Heart right ventricle (tissue), 16 donors: ENCODE data around the gene SCAMP1. TPM values are rescaled to one million over a fixed set of nuclear protein-coding genes. Genes with fewer than 3 reads are reported as not detected.

Experiments used
- ATAC-seq, 8 donors: fragments of 200-7000 bp; cut with Tn5 transposase; one replicate each; pipeline ENCODE4 v1.9.1; 2020; ENCODE audit warnings: mild to moderate bottlenecking in 8 of 8, moderate library complexity in 8 of 8, moderate number of reproducible peaks in 1 of 8
- DNase-seq, 2 donors: peaks; one replicate each; pipeline ENCODE4 v3.0.0-alpha.2; 2020
- H3K27ac ChIP-seq, 10 donors: fragments of 200-600 bp; sonication (generic) in 2 of 10; one replicate each; pipeline versions ENCODE4 v1.5.0 to v1.8.0; 2020 to 2022; ENCODE audit warnings: mild to moderate bottlenecking in 3 of 10
- H3K27me3 ChIP-seq, 7 donors: fragments of 200-600 bp; one replicate each; pipeline ENCODE4 v1.8.0; 2021 to 2022; ENCODE audit warnings: mild to moderate bottlenecking in 2 of 7
- H3K36me3 ChIP-seq, 9 donors: fragments of 200-600 bp; sonication (generic) in 1 of 9; one replicate each; pipeline versions ENCODE4 v1.5.0 to v1.8.0; 2020 to 2022; ENCODE audit warnings: mild to moderate bottlenecking in 2 of 9
- H3K4me1 ChIP-seq, 9 donors: fragments of 200-600 bp; sonication (generic) in 1 of 9; one replicate each; pipeline versions ENCODE4 v1.5.0 to v1.8.0; 2020 to 2022; ENCODE audit warnings: mild to moderate bottlenecking in 4 of 9
- H3K4me3 ChIP-seq, 10 donors: fragments of 200-600 bp; sonication (generic) in 2 of 10; one replicate each; pipeline versions ENCODE4 v1.5.0 to v1.8.0; 2020 to 2022; ENCODE audit warnings: mild to moderate bottlenecking in 7 of 10, moderate library complexity in 2 of 10
- H3K9me3 ChIP-seq, 11 donors: fragments of 200-600 bp in 10 of 11; sonication (generic) in 2 of 11; one replicate each; pipeline versions ENCODE4 v1.5.0 to v1.8.0; 2013 to 2022; ENCODE audit warnings: mild to moderate bottlenecking in 2 of 11, control low read depth in 1 of 11, moderate library complexity in 1 of 11
- CTCF ChIP-seq, 9 donors: fragments of 200-600 bp; sonication (generic) in 2 of 9; IDR thresholded peaks; one replicate each; pipeline versions ENCODE4 v1.5.0 to v1.8.0; 2021 to 2022; ENCODE audit warnings: antibody characterized with exemption in 9 of 9, mild to moderate bottlenecking in 5 of 9, moderate library complexity in 1 of 9
- WGBS, 2 donors: extraction: QIAGEN DNeasy Blood & Tissue Kit; methylation state at CpG; one replicate each; pipeline ENCODE4 v1.1.7; 2013; ENCODE audit warnings: inconsistent platforms in 1 of 2; 5-methylcytosine and 5-hydroxymethylcytosine counted together
- intact Hi-C, 10 donors: fragments of 100-400 bp; cut with DNase I; formaldehyde crosslinking; loops; one replicate each; pipeline versions ENCODE4 v1.11.1 to v1.14.2; 2022
- polyA plus RNA-seq, 2 donors: library from polyadenylated mRNA; stranded (reverse); fragments of 200-250 nt; gene quantifications; one replicate each; pipeline ENCODE4 v1.2.3, GENCODE V29; 2013
- total RNA-seq, 10 donors: library from RNA; stranded (reverse); fragmentation: NEBNext Ultra II Directional in 3 of 10; extraction: Animal tissue kit (Norgen Biotek cat#: 25700) in 3 of 10; gene quantifications; one replicate each; pipeline versions ENCODE4 v1.2.1 to v1.2.4, GENCODE V29; 2021 to 2023
- donor health status: Arrhythmogenic right ventricular cardiomyopathy.
- donor health status: ischemic (EF 13 %, LVEDD 7.1; RV severe dilation, severe dysfunction).
- donor health status: healthy with polysubstance abuse.
- donor health status: DM: no; HTN: yes; CAD: no.
- donor health status: DM: no; HTN: no; CAD: no.
- donor health status: ischemic (EF 25% LVEDD 6.9; RV normal size, moderate dysfunction).
- donor health status: ischemic (EF 25% LVEDD 5.7; RV mildly dilated, moderate dysfunction).
- donor health status: healthy.
- donor health status: DM: yes; HTN: yes; CAD: no.
- donor health status: Ischemic cardiomyopathy.
- donor health status: ischemic (EF 35%, LVEDD 5.7; RV mildly dilated, moderate dysfunction).
- donor health status: nonischemic (EF 11% LVEDD 7.7; RV severe dilation, severe dysfunction).
- donor health status: DM: yes; HTN: yes; CAD: no.
- donor health status: PGD.
- donor health status: ischemic (EF 29% LVEDD 5.4; RV normal size, mild dysfunction).
- donor health status: nonischemic (EF 23%, LVEDD 6.1; RV moderate dilation, normal function).

The SCAMP1 gene
- total and polyA plus RNA-seq, 12 donors = 7.9 to 40.4 (median 33.1) TPM

- TF ChIP-seq CTCF (IDR thresholded peaks at IDR 0.05) = no peak
- no peaks in the 10 kb centered on the region for H3K27me3 ChIP-seq
- H3K36me3 ChIP-seq = no peaks in the 10 kb centered on the region
- H3K27ac ChIP-seq = no peak overlapping the region
- intact Hi-C loops = loop anchor here in 2 of 10 donors (5.0 to 10.0 kb wide), 2 partner anchors 72 to 271 kb away; partner anchors contain the start of gene AP3B1 (in 1 of the 2)
- H3K9me3 ChIP-seq = no peaks in the 10 kb centered on the region
- ATAC-seq (no peak), DNase-seq (no peak)
- no peak overlapping the region for H3K4me3 ChIP-seq
- peaks cover 3 to 38% (median 20%) of the 10 kb centered on the region in 9 donors for H3K4me1 ChIP-seq
- 91 to 97% methylated on average over 1 of the region's 1 CpG for WGBS, 2 donors
These were observed 3.6 kb downstream of the SCAMP1 start for GRCh38 chr5:78364005-78364404.

GRCh38 chr5:78367318-78367991, 7.0 kb downstream of the SCAMP1 start:
- 91 to 96% methylated on average over 6 of the region's 6 CpGs for WGBS, 2 donors
- peaks cover 0 to 34% (median 3%) of the 10 kb centered on the region in 9 donors for H3K4me1 ChIP-seq
- H3K27me3 ChIP-seq = no peaks in the 10 kb centered on the region
- intact Hi-C loops = loop anchor here in 1 of 10 donors (10.0 kb wide), 1 partner anchor 267 kb away; no protein-coding TSS in a partner anchor
- no peak overlapping the region for H3K27ac ChIP-seq
- DNase-seq (no peak), ATAC-seq (no peak)
- no peaks in the 10 kb centered on the region for H3K36me3 ChIP-seq
- no peak for TF ChIP-seq CTCF (IDR thresholded peaks at IDR 0.05)
- H3K4me3 ChIP-seq = no peak overlapping the region
- H3K9me3 ChIP-seq = no peaks in the 10 kb centered on the region

- intact Hi-C loops = loop anchor here in 1 of 10 donors (10.0 kb wide), 1 partner anchor 265 kb away; no protein-coding TSS in a partner anchor
- DNase-seq = no peak
- Histone ChIP-seq H3K9me3 (no peaks in the 10 kb centered on the region), H3K36me3 (no peaks in the 10 kb centered on the region), H3K27ac (no peak overlapping the region), H3K27me3 (no peaks in the 10 kb centered on the region), H3K4me1 (peaks cover 0 to 40% (median 5%) of the 10 kb centered on the region in 9 donors), H3K4me3 (no peak overlapping the region)
- no peak for TF ChIP-seq CTCF (IDR thresholded peaks at IDR 0.05)
- 95 to 97% methylated on average over 2 of the region's 2 CpGs for WGBS, 2 donors
- ATAC-seq = no peak
These were observed 9.3 kb downstream of the SCAMP1 start for GRCh38 chr5:78369680-78370079.

- no peak for ATAC-seq
- H3K9me3 ChIP-seq = no peaks in the 10 kb centered on the region
- DNase-seq = no peak
- H3K4me3 ChIP-seq = no peak overlapping the region
- H3K4me1 ChIP-seq = peaks cover 0 to 49% (median 14%) of the 10 kb centered on the region in 9 donors
- H3K27ac ChIP-seq = no peak overlapping the region
- H3K36me3 ChIP-seq = no peaks in the 10 kb centered on the region
- no peaks in the 10 kb centered on the region for H3K27me3 ChIP-seq
- intact Hi-C loops = no loop called here
- 89 to 93% methylated on average over 1 of the region's 1 CpG for WGBS, 2 donors
- no peak for TF ChIP-seq CTCF (IDR thresholded peaks at IDR 0.05)
These were observed 12.8 kb downstream of the SCAMP1 start for GRCh38 chr5:78373231-78373630.
